Muscle layer of duodenum (tissue), 2 donors: ENCODE measurements around the gene SLC47A2.

Experiments used
- H3K27ac ChIP-seq: one replicate; pipeline ENCODE4 v1.7.0; 2013; ENCODE audit warnings: mild to moderate bottlenecking, low read length
- H3K27me3 ChIP-seq: one replicate; pipeline ENCODE4 v1.7.0; 2013; ENCODE audit warnings: low read depth, mild to moderate bottlenecking, control low read depth, low read length
- H3K36me3 ChIP-seq, 2 donors: one replicate each; pipeline ENCODE4 v1.7.0; 2013; ENCODE audit warnings: low read length in 2 of 2, control low read depth in 1 of 2, mild to moderate bottlenecking in 1 of 2; ENCODE audit not compliant: insufficient read depth in 2 of 2, control insufficient read depth in 1 of 2
- H3K4me1 ChIP-seq, 2 donors: one replicate each; pipeline ENCODE4 v1.7.0; 2013; ENCODE audit warnings: low read length in 2 of 2, mild to moderate bottlenecking in 2 of 2, control low read depth in 1 of 2, moderate library complexity in 1 of 2; ENCODE audit not compliant: insufficient read depth in 2 of 2, control insufficient read depth in 1 of 2
- H3K4me3 ChIP-seq, 2 donors: one replicate each; pipeline ENCODE4 v1.7.0; 2013; ENCODE audit warnings: low read length in 2 of 2, low read depth in 1 of 2, mild to moderate bottlenecking in 1 of 2
- H3K9me3 ChIP-seq, 2 donors: one replicate each; pipeline ENCODE4 v1.7.0; 2013; ENCODE audit warnings: low read length in 2 of 2, control low read depth in 1 of 2, mild to moderate bottlenecking in 1 of 2; ENCODE audit not compliant: control insufficient read depth in 1 of 2
- donor health status: healthy.

SLC47A2 gene

GRCh38 chr17:19723964-19724363 is 7.6 kb upstream of the SLC47A2 start:
- Histone ChIP-seq H3K9me3 (no peaks in the 10 kb centered on the region), H3K27me3 (no peaks in the 10 kb centered on the region), H3K27ac (no peak overlapping the region), H3K4me1 (peaks cover 12 to 20% of the 10 kb centered on the region in 2 donors), H3K4me3 (no peak overlapping the region), H3K36me3 (peaks cover 0 to 3% of the 10 kb centered on the region in 2 donors)

DNA sequence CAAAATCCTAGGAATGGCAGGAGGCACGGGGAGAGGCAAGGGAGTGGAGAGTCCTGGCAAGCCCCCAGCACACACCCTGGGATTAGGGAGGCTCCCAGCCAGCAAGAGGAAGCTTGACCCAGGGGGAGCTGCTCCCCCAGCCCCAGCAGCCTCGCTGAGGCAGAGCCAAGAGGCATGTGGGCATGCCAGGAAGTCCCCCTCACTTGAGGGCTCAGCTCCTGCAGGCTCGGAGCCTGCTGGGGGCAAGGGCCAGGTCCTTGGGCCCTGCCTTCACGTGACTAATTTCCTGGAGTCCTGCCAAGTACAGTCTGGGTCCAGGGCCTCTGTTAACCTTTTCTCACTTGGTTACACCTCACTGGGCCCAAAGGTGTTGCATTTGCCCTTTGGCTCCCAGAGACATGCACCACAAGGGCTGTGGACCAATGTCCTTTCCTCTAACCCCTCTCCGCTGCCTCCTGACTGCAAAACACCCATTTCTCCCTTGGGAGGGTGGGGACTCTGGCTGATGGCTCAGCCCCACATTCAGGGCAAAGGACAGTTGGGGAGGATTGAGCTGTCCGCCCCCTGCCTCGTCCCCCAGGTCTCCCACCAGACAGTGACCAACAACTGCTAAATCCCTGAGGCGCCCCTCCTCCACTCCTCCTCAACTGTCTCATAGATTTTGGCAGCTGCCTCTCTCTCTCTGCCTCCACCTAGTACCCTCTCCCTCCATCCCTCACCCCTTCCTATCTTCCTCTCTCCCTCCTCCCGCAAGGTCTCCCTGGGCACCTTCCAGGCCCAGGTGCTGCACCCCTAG is 4.4 kb upstream of the SLC47A2 start:
- H3K36me3 ChIP-seq = no peaks in the 10 kb centered on the region
- H3K4me3 ChIP-seq = no peak overlapping the region
- peaks cover 0 to 6% of the 10 kb centered on the region in 2 donors for H3K4me1 ChIP-seq
- no peaks in the 10 kb centered on the region for H3K9me3 ChIP-seq
- no peak overlapping the region for H3K27ac ChIP-seq
- H3K27me3 ChIP-seq = no peaks in the 10 kb centered on the region

GRCh38 chr17:19720210-19720475 is 3.8 kb upstream of the SLC47A2 start:
- H3K4me1 ChIP-seq = peaks cover 0 to 6% of the 10 kb centered on the region in 2 donors
- H3K27me3 ChIP-seq = no peaks in the 10 kb centered on the region
- H3K36me3 ChIP-seq = no peaks in the 10 kb centered on the region
- no peaks in the 10 kb centered on the region for H3K9me3 ChIP-seq
- H3K27ac ChIP-seq = no peak overlapping the region
- H3K4me3 ChIP-seq = no peak overlapping the region

DNA sequence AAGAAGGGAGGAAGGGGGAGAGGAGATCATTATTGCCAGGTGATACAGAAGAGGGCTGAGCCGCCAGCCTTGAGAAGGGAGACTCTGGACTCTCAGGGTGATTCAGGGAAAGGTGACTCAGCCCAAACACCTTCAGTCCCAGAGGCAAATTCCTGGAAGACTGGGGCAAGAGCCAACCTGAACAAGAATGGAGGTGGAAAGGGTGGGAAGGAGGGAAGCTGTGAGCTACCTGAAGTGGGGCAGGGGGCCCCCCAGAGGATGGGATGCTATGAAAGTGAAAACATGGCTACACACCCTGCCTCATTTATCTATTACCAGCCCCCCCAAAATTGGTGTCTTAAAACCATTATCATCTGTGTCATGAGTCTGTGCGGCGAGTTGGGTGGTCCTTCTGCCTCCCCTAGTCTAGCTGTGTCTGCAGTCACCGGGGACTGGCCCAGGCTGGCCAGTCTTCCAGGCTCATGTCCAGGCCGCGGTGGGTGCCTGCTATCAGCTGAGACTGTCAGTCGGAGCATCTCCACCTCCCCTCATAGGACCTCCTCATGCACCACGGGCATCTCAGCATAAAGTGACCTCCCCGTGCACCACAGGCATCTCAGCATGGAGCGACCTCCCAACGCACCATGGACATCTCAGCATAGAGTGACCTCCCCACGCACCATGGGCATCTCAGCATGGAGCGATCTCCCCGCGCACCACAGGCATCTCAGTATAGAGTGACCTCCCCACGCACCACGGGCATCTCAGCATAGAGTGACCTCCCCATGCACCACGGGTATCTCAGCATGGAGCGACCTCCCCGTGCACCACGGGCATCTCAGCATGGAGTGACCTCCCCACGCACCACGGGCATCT is 3.2 kb upstream of the SLC47A2 start:
- no peak overlapping the region for H3K4me3 ChIP-seq
- H3K27me3 ChIP-seq = no peaks in the 10 kb centered on the region
- H3K9me3 ChIP-seq = no peaks in the 10 kb centered on the region
- H3K27ac ChIP-seq = no peak overlapping the region
- peaks cover 0 to 6% of the 10 kb centered on the region in 2 donors for H3K4me1 ChIP-seq
- H3K36me3 ChIP-seq = no peaks in the 10 kb centered on the region

DNA sequence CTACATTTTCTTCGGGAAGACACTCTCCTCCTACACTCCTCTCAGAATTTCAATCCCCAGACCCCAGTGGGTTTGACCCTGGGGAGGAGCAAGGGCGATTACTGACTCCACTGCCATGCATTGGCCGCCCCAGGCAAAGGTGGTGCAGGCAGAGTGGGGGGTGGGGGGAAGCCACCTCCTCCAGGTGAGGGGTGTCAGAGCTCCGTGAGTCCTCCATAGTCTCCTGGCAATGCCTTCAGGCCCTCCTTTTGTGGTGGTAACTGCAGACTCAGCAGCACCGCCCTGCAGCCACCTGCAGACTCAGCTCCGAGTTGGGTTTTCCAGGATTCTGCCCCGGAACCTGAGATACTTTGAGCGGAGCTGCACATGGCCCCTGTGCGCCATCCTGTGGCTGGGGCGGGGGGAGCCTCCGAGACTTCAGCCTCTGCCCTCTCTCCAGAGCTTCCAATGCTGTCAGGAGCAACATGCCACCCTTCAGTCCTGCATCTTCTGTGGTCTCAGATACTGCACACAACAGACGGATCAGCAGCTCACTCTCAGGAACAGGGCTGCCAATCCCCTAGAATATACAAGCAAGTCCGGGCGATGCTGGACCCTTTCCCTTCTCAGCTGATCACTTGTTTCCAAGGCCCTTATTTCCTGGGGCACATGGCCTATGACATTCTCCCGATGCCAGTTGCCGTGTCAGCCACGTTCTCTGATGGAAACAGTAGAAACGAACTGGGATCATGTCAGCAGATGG is 2.4 kb upstream of the SLC47A2 start:
- Histone ChIP-seq H3K4me3 (no peak overlapping the region), H3K27me3 (no peaks in the 10 kb centered on the region), H3K27ac (no peak overlapping the region), H3K36me3 (no peaks in the 10 kb centered on the region), H3K9me3 (no peaks in the 10 kb centered on the region), H3K4me1 (peaks cover 0 to 6% of the 10 kb centered on the region in 2 donors)

DNA sequence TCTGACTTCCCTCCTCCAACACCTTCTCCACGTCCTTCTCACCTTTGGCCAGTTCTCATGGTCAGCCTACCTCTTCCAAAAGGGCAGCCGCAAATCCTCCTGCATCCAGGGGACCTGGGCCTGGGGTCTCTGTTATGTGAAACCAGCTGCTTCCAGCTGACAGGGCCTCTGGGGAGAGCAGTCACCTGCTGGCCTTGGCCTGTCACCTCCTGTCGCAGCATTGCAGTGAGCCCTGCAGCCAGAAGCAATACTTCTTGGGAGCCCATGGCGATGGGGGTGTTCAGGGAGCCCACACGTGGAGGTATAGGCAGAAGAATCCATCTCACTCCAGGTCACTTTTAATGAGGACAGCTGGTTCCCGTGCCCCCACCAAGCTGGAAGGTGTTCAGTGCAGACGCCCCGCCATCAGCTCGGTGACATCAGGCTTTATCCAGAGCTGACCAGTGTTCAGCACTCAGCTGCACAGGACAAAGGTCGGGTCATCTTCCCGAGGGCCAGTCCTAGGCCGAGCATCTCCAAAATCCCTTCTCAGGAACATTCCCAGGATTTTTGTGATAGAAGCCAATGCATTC is 1.7 kb upstream of the SLC47A2 start:
- Histone ChIP-seq H3K4me3 (no peak overlapping the region), H3K27me3 (no peaks in the 10 kb centered on the region), H3K9me3 (no peaks in the 10 kb centered on the region), H3K27ac (no peak overlapping the region), H3K4me1 (peaks cover 0 to 6% of the 10 kb centered on the region in 2 donors), H3K36me3 (no peaks in the 10 kb centered on the region)

- no peak overlapping the region for H3K4me3 ChIP-seq
- H3K27ac ChIP-seq = no peak overlapping the region
These were observed 1.1 kb upstream of the SLC47A2 start for GRCh38 chr17:19717411-19717908.

DNA sequence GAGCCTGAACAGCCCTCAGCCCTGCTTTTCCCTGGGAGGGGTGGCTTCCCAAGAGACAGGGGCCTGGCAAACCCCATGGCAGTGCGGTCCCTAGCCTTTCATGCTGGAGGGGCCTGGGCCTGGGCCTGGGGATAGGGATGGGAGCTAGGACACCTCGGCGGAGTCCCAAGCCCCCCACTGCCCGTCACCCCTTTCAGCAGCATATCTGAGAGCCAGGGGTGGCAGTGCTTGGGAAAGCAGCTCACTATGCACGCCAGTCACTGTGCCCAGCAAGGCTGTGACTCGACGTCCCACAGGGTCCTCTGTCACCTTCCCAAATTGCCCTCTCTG is 612 bp upstream of the SLC47A2 start:
- Histone ChIP-seq H3K4me3 (no peak overlapping the region), H3K27me3 (no peaks in the 10 kb centered on the region), H3K4me1 (peaks cover 0 to 6% of the 10 kb centered on the region in 2 donors), H3K27ac (no peak overlapping the region), H3K36me3 (no peaks in the 10 kb centered on the region), H3K9me3 (no peaks in the 10 kb centered on the region)

More at GRCh38 chr17:19717411-19717908, 1.1 kb upstream of the SLC47A2 start:
- H3K36me3 ChIP-seq = no peaks in the 10 kb centered on the region
- peaks cover 0 to 6% of the 10 kb centered on the region in 2 donors for H3K4me1 ChIP-seq
- H3K9me3 ChIP-seq = no peaks in the 10 kb centered on the region
- H3K27me3 ChIP-seq = no peaks in the 10 kb centered on the region

DNA sequence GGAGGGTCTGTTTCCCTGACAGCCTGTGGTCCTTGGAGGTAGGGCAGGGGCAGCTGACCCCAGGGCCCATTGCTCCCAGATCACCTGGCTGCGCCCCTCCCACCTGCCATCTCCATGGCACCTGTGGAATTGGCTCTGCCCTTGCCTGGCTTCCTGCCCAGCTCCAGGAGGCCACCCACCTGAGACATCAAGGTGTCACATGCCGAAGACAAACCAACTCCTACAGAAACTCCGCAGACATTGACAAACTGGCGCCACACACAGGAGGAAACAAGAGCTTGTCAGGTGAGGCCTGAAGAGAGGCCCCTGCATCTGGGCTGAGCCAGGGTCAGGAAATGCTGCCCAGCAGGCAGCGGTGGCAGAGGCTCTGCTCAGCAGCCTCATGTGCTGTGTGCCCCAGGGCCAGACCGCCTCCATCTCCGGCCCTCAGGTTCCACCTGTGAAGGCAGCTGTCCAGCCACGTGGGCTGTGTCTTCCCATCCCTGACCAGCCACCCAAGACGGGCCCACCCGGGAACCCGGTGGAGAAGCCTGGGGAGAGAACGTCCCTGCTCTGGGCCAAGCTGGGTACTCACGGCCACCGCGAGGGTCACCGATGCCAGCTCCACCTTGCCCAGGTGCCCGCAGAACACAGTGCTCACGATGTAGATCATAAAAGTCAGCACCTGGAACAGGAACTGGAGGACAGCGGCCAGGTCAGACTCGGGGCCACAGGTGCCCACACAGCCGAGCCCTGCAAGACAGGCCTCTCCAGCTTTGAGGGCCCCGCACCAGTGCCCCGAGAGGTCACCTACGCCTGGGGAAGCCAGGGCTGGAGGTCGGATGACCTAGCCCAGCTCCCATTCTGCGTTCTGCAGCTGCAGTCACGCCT is 1.6 kb downstream of the SLC47A2 start:
- Histone ChIP-seq H3K4me1 (no peaks in the 10 kb centered on the region), H3K27ac (no peak overlapping the region), H3K4me3 (no peak overlapping the region), H3K36me3 (no peaks in the 10 kb centered on the region), H3K9me3 (no peaks in the 10 kb centered on the region), H3K27me3 (no peaks in the 10 kb centered on the region)

DNA sequence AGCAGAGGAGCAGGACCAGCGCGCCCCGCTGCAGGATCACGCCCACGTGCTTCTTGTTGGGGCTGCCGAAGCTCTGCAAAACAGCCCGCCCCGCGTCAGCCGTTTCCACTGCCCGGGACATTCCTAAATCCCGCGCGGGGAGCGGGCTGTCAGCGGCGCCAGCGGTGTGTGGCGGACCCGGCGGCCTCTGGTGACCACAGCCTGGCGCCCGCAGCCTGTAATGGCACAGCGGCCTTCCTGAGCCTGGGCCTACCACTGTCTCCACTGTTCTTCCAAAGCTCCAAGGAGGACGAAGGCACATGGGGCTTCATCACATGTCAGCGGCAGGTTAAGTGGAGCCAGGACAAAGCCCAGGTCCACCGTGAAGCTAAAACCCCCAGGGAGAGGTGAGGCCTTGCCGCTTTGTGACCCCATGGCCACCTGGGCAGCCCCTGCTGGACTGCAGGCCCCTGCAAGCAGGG is 2.5 kb downstream of the SLC47A2 start:
- no peaks in the 10 kb centered on the region for H3K9me3 ChIP-seq
- no peaks in the 10 kb centered on the region for H3K27me3 ChIP-seq
- H3K36me3 ChIP-seq = no peaks in the 10 kb centered on the region
- H3K27ac ChIP-seq = no peak overlapping the region
- no peak overlapping the region for H3K4me3 ChIP-seq
- H3K4me1 ChIP-seq = no peaks in the 10 kb centered on the region
